GM12878 (cell line): ENCODE data around the gene NXN. TPM values are rescaled to one million over a fixed set of nuclear protein-coding genes. Genes with fewer than 3 reads are reported as not detected.
"Not testable (repeated sequence)": the region's sequence is repeated elsewhere in the genome, so short reads cannot be mapped to it uniquely, and the experiment has no call there.

Experiments
- ATAC-seq: fragments of 200-7000 bp; cut with Tn5 transposase; 3 replicates; pipeline ENCODE4 v1.9.1; 2020; ENCODE audit warnings: mild to moderate bottlenecking, moderate library complexity
- BruUV-seq: library from RNA; stranded (reverse); fragments of 400-500 nt; replicated peaks from 2 replicates; lab custom pipeline; 2021; lab: Mats Ljungman, UMichigan
- CTCF ChIA-PET: fragments of 300-600 bp; sonication (Branson Sonifier 250); formaldehyde crosslinking; extraction: SDS; loops from one replicate; lab custom pipeline; 2021; ENCODE audit warnings: inconsistent platforms; lab: Yijun Ruan, JAX
- POLR2A ChIA-PET: fragments of 350-600 bp; formaldehyde crosslinking; extraction: SDS; loops from one replicate; lab custom pipeline; 2021; ENCODE audit warnings: inconsistent platforms; lab: Charles Lee
- RAD21 ChIA-PET: fragments of 300-600 bp; sonication (Branson Sonifier 250); formaldehyde crosslinking; loops from one replicate; lab custom pipeline; 2023; ENCODE audit warnings: antibody characterized with exemption; ENCODE audit not compliant: unreplicated experiment; lab: Charles Lee
- SMC1A ChIA-PET: fragments of 300-600 bp; sonication (Branson Sonifier 250); formaldehyde crosslinking; loops from one replicate; lab custom pipeline; 2023; ENCODE audit not compliant: unreplicated experiment, uncharacterized antibody; lab: Charles Lee
- DNase-seq: peaks from one replicate; pipeline ENCODE4 v3.0.0-alpha.2; 2011; ENCODE audit warnings: low read depth, low spot score
- FAIRE-seq: peaks from 3 replicates; lab custom pipeline; 2011; peaks lifted over from hg19 to GRCh38; lab: Jason Lieb, UNC
- H2AFZ ChIP-seq: 2 replicates; pipeline ENCODE4 v1.6.0; 2011; ENCODE audit warnings: low read depth, low read length, control low read depth; ENCODE audit not compliant: control insufficient read depth
- H3K27ac ChIP-seq: 2 replicates; pipeline ENCODE4 v1.5.1; 2011; ENCODE audit warnings: control low read depth; ENCODE audit not compliant: control insufficient read depth, insufficient read depth
- H3K27me3 ChIP-seq, 2 experiments: replicated peaks in 1 of 2; 2 replicates each; pipeline versions ENCODE4 v1.6.0 to v1.6.1; 2011; ENCODE audit warnings: low read length in 1 of 2; ENCODE audit not compliant: control insufficient read depth in 2 of 2, insufficient read depth in 2 of 2
- H3K36me3 ChIP-seq, 2 experiments: 2 replicates each; pipeline ENCODE4 v1.5.1; 2011; ENCODE audit warnings: low read length in 1 of 2; ENCODE audit not compliant: control insufficient read depth in 2 of 2, insufficient read depth in 2 of 2
- H3K4me1 ChIP-seq: 2 replicates; pipeline ENCODE4 v1.6.1; 2011; ENCODE audit warnings: mild to moderate bottlenecking, low read length, moderate library complexity, mixed read lengths; ENCODE audit not compliant: control insufficient read depth, insufficient read depth
- H3K4me2 ChIP-seq: 2 replicates; pipeline ENCODE4 v1.6.0; 2011; ENCODE audit warnings: control low read depth; ENCODE audit not compliant: control insufficient read depth, insufficient read depth
- H3K4me3 ChIP-seq: fragments of 200-600 bp; sonication (generic); 2 replicates; pipeline ENCODE4 v1.5.1; 2016
- H3K79me2 ChIP-seq: 2 replicates; pipeline ENCODE4 v1.6.0; 2011; ENCODE audit warnings: low read length; ENCODE audit not compliant: control insufficient read depth, insufficient read depth
- H3K9ac ChIP-seq: 2 replicates; pipeline ENCODE4 v1.8.0; 2011; ENCODE audit warnings: low read length, control low read depth, mixed read lengths; ENCODE audit not compliant: control insufficient read depth, insufficient read depth
- H3K9me3 ChIP-seq: replicated peaks from 3 replicates; pipeline ENCODE4 v1.5.1; 2011; ENCODE audit warnings: mild to moderate bottlenecking, low read length; ENCODE audit not compliant: control insufficient read depth, insufficient read depth
- H4K20me1 ChIP-seq: 2 replicates; pipeline ENCODE4 v1.6.0; 2011; ENCODE audit not compliant: control insufficient read depth, insufficient read depth
- EGR1 ChIP-seq, 2 experiments: IDR thresholded peaks; 1 replicate in 1 of 2; 2 replicates in 1 of 2; pipeline ENCODE4 v1.6.1; 2011 to 2012; ENCODE audit warnings: low read depth in 2 of 2, low read length in 2 of 2, borderline replicate concordance in 1 of 2, mild to moderate bottlenecking in 1 of 2, moderate library complexity in 1 of 2
- ETV6 ChIP-seq, 2 experiments: fragments of 450-650 bp in 1 of 2; IDR thresholded peaks in 1 of 2; conservative IDR thresholded peaks in 1 of 2; 2 replicates each; pipeline ENCODE4 v1.6.1; 2014; ENCODE audit warnings: antibody characterized with exemption in 1 of 2, borderline replicate concordance in 1 of 2, low read depth in 1 of 2, mild to moderate bottlenecking in 1 of 2, moderate library complexity in 1 of 2
- FOS ChIP-seq: IDR thresholded peaks from 3 replicates; pipeline ENCODE4 v1.6.1; 2011; ENCODE audit warnings: borderline replicate concordance; ENCODE audit not compliant: insufficient read length; ENCODE audit errors: extremely low read depth
- NBN ChIP-seq: fragments of 450-650 bp; IDR thresholded peaks from 2 replicates; pipeline ENCODE4 v1.6.1; 2016
- NFIC ChIP-seq: IDR thresholded peaks from 2 replicates; pipeline ENCODE4 v1.6.1; 2012; ENCODE audit warnings: low read depth, mild to moderate bottlenecking, inconsistent platforms, low read length, moderate library complexity
- NFYB ChIP-seq: IDR thresholded peaks from 2 replicates; pipeline ENCODE4 v1.6.1; 2011; ENCODE audit warnings: low read depth, mild to moderate bottlenecking, low read length, improper control_type of control experiment, moderate library complexity; ENCODE audit not compliant: insufficient read depth
- POLR2AphosphoS2 ChIP-seq: IDR thresholded peaks from 2 replicates; pipeline ENCODE4 v1.6.1; 2011; ENCODE audit warnings: low read depth, mild to moderate bottlenecking, low read length, improper control_type of control experiment, moderate library complexity
- SIX5 ChIP-seq: IDR thresholded peaks from 2 replicates; pipeline ENCODE4 v1.6.1; 2011; ENCODE audit warnings: mild to moderate bottlenecking, low read depth, low read length, moderate library complexity; ENCODE audit not compliant: severe bottlenecking
- SP1 ChIP-seq: IDR thresholded peaks from one replicate; pipeline ENCODE4 v1.6.1; 2011; ENCODE audit warnings: low read depth, low read length
- YBX1 ChIP-seq: fragments of 450-650 bp; IDR thresholded peaks from 2 replicates; pipeline ENCODE4 v1.6.1; 2016; ENCODE audit warnings: antibody characterized with exemption
- ZNF217 ChIP-seq: fragments of 450-650 bp; IDR thresholded peaks from 2 replicates; pipeline ENCODE4 v1.6.1; 2017; ENCODE audit warnings: antibody characterized with exemption, mild to moderate bottlenecking
- WGBS: methylation state at CpG from one replicate; pipeline ENCODE4 v1.1.6; 2016; ENCODE audit warnings: low lambda C conversion rate; ENCODE audit not compliant: insufficient replicate concordance, insufficient coverage; ENCODE audit errors: missing lambda C conversion rate; 5-methylcytosine and 5-hydroxymethylcytosine counted together
- in situ Hi-C: fragments of 300-500 bp; cut with MboI; formaldehyde crosslinking; loops from 9 replicates; pipeline ENCODE4 v1.14.3; 2018; ENCODE audit warnings: mixed read lengths
- intact Hi-C: fragments of 100-400 bp; cut with micrococcal nuclease; formaldehyde crosslinking; loops from one replicate; pipeline ENCODE4 v1.14.2; 2022; ENCODE audit not compliant: unreplicated experiment
- polyA plus RNA-seq, 11 experiments: library from polyadenylated mRNA; depleted of rRNA in 4 of 11; unstranded in 6 of 11; stranded (reverse) in 5 of 11; fragments of >200 nt; fragmentation: Nextera tagmentation in 4 of 11; fragmentation: Illumina TruSeq in 1 of 11; extraction: Ambion mirVana in 4 of 11; extraction: Trizol in 1 of 11; gene quantifications; 1 replicate in 1 of 11; 2 replicates in 10 of 11; pipeline versions ENCODE4 v1.2.1 to v1.2.3, GENCODE V29; 2011 to 2016; ENCODE audit warnings: inconsistent platforms in 2 of 11, missing spikeins in 2 of 11, low read depth in 1 of 11
- total RNA-seq, 4 experiments: library from RNA; depleted of rRNA in 3 of 4; stranded (reverse); fragments of >200 nt in 3 of 4; fragmentation: Illumina TruSeq in 1 of 4; extraction: Trizol in 1 of 4; gene quantifications; 2 replicates each; pipeline versions ENCODE4 v1.2.1 to v1.2.3, GENCODE V29; 2013 to 2021
- TF ChIP-seq, protein P1 (sequence below): fragments of 450-650 bp; conservative IDR thresholded peaks from 2 replicates; pipeline ENCODE4 v1.6.1; 2017; ENCODE audit warnings: mild to moderate bottlenecking, moderate library complexity
- TF ChIP-seq, protein P2 (sequence below): fragments of 450-650 bp; IDR thresholded peaks from 2 replicates; pipeline ENCODE4 v1.6.1; 2014; ENCODE audit warnings: mild to moderate bottlenecking
- TF ChIP-seq, protein P3 (sequence below): fragments of 450-650 bp; IDR thresholded peaks from 2 replicates; pipeline ENCODE4 v1.6.1; 2016; ENCODE audit warnings: mild to moderate bottlenecking

Gene NXN
- total and polyA plus RNA-seq, 10 of the 15 experiments (the other 5 are each of a cell fraction or from before 2014, with no cell fraction given): 0.04 to 1.2 (median 0.30) TPM

DNA sequence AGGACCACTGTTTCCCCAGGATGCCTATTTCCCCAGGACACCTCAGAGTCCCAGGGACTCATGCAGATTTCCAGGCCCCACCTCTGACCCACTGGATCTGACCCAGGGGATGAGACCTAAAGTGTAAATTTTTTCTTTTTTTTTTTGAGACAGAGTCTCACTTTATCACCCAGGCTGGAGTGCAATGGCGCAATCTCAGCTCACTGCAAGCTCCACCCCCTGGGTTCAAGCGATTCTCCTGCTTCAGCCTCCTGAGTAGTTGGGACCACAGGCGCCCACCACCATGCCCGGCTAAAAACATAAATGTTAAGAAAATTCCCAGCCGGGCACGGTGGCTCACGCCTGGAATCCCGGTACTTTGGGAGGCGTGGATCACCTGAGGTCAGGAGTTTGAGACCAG, 126.7 kb downstream of the NXN start:
- SMC1A ChIA-PET, CTCF ChIA-PET, H3K27ac ChIP-seq, H2AFZ ChIP-seq, H4K20me1 ChIP-seq, BruUV-seq, H3K79me2 ChIP-seq, H3K4me1 ChIP-seq, in situ Hi-C loops, DNase-seq, RAD21 ChIA-PET, ATAC-seq, FAIRE-seq, H3K4me3 ChIP-seq, intact Hi-C loops, H3K4me2 ChIP-seq, H3K27me3 ChIP-seq, H3K36me3 ChIP-seq, H3K9me3 ChIP-seq, H3K9ac ChIP-seq, POLR2A ChIA-PET: not testable (repeated sequence)
- 65% methylated on average over 9 of the region's 9 CpGs for WGBS

DNA sequence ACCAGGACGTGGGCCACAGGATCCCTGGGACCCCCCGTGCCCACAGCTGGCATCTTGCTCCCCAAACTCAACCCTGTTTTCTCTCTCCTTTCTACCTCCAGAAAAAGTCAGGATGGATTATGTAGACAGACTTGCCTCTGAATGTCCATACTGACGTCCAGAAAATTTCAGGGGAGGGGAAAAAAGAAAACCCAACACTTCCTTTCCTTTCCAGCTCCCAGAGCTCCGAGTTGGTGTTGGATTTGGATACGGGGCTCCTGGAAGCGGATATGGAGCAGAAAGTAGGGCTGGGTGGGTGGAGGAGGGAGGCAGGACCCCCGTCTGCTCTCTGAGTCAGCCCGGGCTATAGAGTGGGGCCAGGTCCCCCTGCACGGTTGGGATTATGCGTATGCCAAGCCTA, 127.2 kb downstream of the NXN start:
- WGBS: 35% methylated on average over 10 of the region's 10 CpGs
- no peaks in the 10 kb centered on the region for H3K36me3 ChIP-seq
- TF ChIP-seq YBX1 (no peak), EGR1 (IDR thresholded peaks at IDR 0.05; ENCODE audit: borderline replicate concordance in 1 of 2, low read depth in 2 of 2, low read length in 2 of 2) (no peak), ZNF217 (no peak), NBN (no peak), ETV6 (conservative IDR thresholded peaks at IDR 0.05 in 1 of 2, IDR thresholded peaks at IDR 0.05 in 1 of 2; ENCODE audit: borderline replicate concordance in 1 of 2, low read depth in 1 of 2) (no peak), SP1 (no peak), FOS (no peak), NFIC (no peak), POLR2AphosphoS2 (no peak), NFYB (no peak), SIX5 (no peak)
- TF ChIP-seq, protein P1, sequence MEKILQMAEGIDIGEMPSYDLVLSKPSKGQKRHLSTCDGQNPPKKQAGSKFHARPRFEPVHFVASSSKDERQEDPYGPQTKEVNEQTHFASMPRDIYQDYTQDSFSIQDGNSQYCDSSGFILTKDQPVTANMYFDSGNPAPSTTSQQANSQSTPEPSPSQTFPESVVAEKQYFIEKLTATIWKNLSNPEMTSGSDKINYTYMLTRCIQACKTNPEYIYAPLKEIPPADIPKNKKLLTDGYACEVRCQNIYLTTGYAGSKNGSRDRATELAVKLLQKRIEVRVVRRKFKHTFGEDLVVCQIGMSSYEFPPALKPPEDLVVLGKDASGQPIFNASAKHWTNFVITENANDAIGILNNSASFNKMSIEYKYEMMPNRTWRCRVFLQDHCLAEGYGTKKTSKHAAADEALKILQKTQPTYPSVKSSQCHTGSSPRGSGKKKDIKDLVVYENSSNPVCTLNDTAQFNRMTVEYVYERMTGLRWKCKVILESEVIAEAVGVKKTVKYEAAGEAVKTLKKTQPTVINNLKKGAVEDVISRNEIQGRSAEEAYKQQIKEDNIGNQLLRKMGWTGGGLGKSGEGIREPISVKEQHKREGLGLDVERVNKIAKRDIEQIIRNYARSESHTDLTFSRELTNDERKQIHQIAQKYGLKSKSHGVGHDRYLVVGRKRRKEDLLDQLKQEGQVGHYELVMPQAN: no peak
- TF ChIP-seq, protein P2, sequence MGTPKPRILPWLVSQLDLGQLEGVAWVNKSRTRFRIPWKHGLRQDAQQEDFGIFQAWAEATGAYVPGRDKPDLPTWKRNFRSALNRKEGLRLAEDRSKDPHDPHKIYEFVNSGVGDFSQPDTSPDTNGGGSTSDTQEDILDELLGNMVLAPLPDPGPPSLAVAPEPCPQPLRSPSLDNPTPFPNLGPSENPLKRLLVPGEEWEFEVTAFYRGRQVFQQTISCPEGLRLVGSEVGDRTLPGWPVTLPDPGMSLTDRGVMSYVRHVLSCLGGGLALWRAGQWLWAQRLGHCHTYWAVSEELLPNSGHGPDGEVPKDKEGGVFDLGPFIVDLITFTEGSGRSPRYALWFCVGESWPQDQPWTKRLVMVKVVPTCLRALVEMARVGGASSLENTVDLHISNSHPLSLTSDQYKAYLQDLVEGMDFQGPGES: no peak
- TF ChIP-seq, protein P3, sequence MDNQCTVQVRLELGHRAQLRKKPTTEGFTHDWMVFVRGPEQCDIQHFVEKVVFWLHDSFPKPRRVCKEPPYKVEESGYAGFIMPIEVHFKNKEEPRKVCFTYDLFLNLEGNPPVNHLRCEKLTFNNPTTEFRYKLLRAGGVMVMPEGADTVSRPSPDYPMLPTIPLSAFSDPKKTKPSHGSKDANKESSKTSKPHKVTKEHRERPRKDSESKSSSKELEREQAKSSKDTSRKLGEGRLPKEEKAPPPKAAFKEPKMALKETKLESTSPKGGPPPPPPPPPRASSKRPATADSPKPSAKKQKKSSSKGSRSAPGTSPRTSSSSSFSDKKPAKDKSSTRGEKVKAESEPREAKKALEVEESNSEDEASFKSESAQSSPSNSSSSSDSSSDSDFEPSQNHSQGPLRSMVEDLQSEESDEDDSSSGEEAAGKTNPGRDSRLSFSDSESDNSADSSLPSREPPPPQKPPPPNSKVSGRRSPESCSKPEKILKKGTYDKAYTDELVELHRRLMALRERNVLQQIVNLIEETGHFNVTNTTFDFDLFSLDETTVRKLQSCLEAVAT: no peak
- in situ Hi-C loops (no loop called here), intact Hi-C loops (no loop called here)
- no peak overlapping the region for H2AFZ ChIP-seq
- CTCF ChIA-PET: no interaction called here
- FAIRE-seq: no peak
- H3K4me2 ChIP-seq: no peak overlapping the region
- no peaks in the 10 kb centered on the region for H3K9me3 ChIP-seq
- BruUV-seq: no TSS peak
- no peak for DNase-seq
- H3K79me2 ChIP-seq: no peaks in the 10 kb centered on the region
- ATAC-seq: no peak
- POLR2A ChIA-PET: no interaction called here
- no peak overlapping the region for H3K4me3 ChIP-seq
- peaks cover 0 to 9% of the 10 kb centered on the region in 2 experiments; a peak in 2 of 4 replicates for H3K27me3 ChIP-seq
- H3K9ac ChIP-seq: no peak overlapping the region
- SMC1A ChIA-PET: no interaction called here
- RAD21 ChIA-PET: no interaction called here
- no peaks in the 10 kb centered on the region for H4K20me1 ChIP-seq
- no peaks in the 10 kb centered on the region for H3K4me1 ChIP-seq
- H3K27ac ChIP-seq: no peak overlapping the region
